Muscle layer of colon (tissue), 2 donors: ENCODE measurements around the gene MAPK14.

Experiments used
- H3K27ac ChIP-seq: one replicate; pipeline ENCODE4 v1.7.0; 2013; ENCODE audit warnings: low read depth, mild to moderate bottlenecking, low read length, moderate library complexity
- H3K27me3 ChIP-seq, 2 donors: one replicate each; pipeline ENCODE4 v1.7.0; 2013; ENCODE audit warnings: low read length in 2 of 2, mild to moderate bottlenecking in 2 of 2; ENCODE audit not compliant: insufficient read depth in 2 of 2, control insufficient read depth in 1 of 2
- H3K36me3 ChIP-seq: one replicate; pipeline ENCODE4 v1.7.0; 2013; ENCODE audit warnings: mild to moderate bottlenecking, low read length; ENCODE audit not compliant: insufficient read depth
- H3K4me1 ChIP-seq: one replicate; pipeline ENCODE4 v1.7.0; 2013; ENCODE audit warnings: mild to moderate bottlenecking, low read length; ENCODE audit not compliant: insufficient read depth
- H3K4me3 ChIP-seq, 2 donors: one replicate each; pipeline ENCODE4 v1.7.0; 2013; ENCODE audit warnings: low read length in 2 of 2, low read depth in 1 of 2, mild to moderate bottlenecking in 1 of 2, moderate library complexity in 1 of 2
- H3K9ac ChIP-seq: one replicate; pipeline ENCODE4 v1.7.0; 2013; ENCODE audit warnings: low read length
- H3K9me3 ChIP-seq: one replicate; pipeline ENCODE4 v1.7.0; 2013; ENCODE audit warnings: mild to moderate bottlenecking, low read length
- donor health status: abdominal sarcoma.
- donor health status: Adenocarcinoma of cecum.

Gene MAPK14

DNA sequence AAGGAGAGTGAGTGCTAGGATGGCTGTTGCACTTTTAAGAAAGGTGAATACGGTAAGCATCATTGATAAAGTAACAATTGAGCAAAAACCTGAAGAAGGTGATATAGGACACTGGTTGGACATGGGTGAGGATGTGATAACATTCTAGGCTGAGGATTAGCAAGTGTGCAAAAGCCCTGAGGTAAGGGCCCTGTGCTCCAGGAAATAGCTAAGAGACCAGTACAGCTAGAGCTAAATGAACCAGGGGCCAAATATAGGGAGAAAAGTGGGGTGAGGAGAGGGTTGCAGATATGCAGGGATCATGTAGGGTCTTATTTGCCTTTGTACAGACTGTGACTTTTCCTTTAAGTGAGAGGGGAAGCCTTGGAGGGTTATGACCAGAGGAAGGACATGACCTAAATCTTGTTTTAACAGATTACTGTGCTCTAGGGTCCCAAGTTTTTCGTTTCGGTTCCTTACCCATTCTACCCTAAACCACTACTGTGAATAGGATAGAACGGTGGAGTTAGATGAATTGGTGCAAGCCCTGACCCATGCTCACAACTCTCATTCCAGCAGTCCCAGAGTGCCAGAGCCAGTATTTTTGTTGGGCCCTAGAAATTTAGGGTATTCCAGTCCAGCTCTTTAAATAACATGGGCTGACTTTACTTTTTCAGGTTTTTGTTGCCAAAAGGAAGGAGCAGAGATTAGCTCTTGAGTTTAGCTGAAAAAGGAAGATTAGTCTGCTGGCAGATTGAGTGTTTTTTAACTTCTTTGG is 10.7 kb downstream of the MAPK14 start:
- Histone ChIP-seq H3K4me3 (peak overlapping the region in 1 of 2 donors; percentile 8), H3K4me1 (peaks cover 56% of the 10 kb centered on the region), H3K9ac (no peak overlapping the region)

DNA sequence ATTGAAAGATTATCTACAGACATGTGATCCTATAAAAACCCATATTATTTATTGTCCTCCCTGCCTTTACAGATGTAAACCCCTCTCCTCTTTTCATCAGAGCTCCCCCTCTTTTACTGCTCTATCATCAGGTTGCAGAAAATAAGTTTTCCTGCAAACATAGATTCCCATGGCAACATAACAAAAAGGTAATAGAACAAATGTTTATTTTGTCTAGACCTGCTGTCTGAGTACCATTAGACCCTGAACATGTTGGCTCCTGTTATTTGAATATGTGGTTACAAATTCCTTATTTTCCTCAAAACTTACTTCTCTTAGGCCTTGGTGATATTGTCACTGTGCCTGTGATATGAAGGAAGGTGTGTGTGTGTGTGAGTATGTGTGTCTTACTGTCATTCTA is 11.5 kb downstream of the MAPK14 start:
- Histone ChIP-seq H3K27ac (no peak overlapping the region), H3K36me3 (no peaks in the 10 kb centered on the region), H3K4me3 (no peak overlapping the region), H3K4me1 (peaks cover 49% of the 10 kb centered on the region), H3K27me3 (no peaks in the 10 kb centered on the region), H3K9me3 (no peaks in the 10 kb centered on the region), H3K9ac (no peak overlapping the region)

More for the DNA sequence above, 10.7 kb downstream of the MAPK14 start:
- no peak overlapping the region for H3K27ac ChIP-seq
- no peaks in the 10 kb centered on the region for H3K36me3 ChIP-seq
- no peaks in the 10 kb centered on the region for H3K9me3 ChIP-seq
- no peaks in the 10 kb centered on the region for H3K27me3 ChIP-seq

DNA sequence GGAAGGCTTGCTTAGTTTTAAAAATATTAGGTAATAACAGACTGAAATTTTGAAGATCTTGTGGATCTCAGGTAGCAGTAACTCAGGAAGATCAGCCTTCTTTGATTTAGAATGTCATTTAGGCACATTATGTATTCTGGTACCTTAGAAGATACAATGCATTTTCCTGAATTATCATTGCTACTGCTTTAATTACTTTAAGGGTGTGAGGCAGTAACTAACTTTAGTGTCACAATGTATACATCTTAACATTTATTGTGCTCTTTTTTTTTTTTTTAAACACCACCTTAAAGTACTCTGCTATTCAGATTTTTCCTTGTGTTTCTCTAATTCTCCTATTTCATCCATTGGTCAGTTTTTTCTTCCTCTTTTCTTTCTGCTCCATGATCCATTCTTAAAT is 13.3 kb downstream of the MAPK14 start:
- no peak overlapping the region for H3K27ac ChIP-seq
- peaks cover 35% of the 10 kb centered on the region for H3K4me1 ChIP-seq
- H3K9ac ChIP-seq: no peak overlapping the region
- no peak overlapping the region for H3K4me3 ChIP-seq
- no peaks in the 10 kb centered on the region for H3K9me3 ChIP-seq
- no peaks in the 10 kb centered on the region for H3K27me3 ChIP-seq
- no peaks in the 10 kb centered on the region for H3K36me3 ChIP-seq

DNA sequence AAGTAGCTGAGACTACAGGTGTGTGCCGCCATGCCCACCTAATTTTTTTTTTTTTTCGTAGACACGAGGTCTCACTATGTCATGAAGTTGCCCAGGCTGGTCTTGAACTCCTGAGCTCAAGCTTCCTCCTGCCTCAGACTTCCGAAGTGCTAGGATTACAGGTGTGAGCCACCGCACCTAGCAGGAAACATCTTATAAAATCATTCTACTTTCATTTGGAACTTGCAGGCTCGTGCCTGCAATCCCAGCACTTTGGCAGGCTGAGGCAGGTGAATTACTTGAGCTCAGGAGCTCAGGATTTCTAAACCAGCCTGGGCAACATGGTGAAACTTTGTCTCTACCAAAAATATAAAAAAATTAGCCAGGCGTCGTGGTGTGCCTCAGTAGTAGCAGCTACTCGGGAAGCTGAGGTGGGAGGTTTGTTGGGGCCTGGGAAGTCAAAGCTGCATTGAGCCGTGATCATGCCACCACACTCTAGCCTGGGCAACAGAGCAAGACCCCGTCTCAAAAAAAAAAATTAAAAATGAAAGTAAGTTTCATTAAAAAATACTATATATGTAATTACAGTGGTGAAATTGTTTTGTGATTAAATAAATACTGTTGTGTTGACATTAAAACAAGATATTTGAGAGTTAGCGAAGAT is 15.1 kb downstream of the MAPK14 start:
- H3K4me1 ChIP-seq: peaks cover 40% of the 10 kb centered on the region
- no peak overlapping the region for H3K27ac ChIP-seq
- H3K36me3 ChIP-seq: no peaks in the 10 kb centered on the region
- no peak overlapping the region for H3K4me3 ChIP-seq
- H3K9ac ChIP-seq: no peak overlapping the region
- no peaks in the 10 kb centered on the region for H3K9me3 ChIP-seq
- no peaks in the 10 kb centered on the region for H3K27me3 ChIP-seq

DNA sequence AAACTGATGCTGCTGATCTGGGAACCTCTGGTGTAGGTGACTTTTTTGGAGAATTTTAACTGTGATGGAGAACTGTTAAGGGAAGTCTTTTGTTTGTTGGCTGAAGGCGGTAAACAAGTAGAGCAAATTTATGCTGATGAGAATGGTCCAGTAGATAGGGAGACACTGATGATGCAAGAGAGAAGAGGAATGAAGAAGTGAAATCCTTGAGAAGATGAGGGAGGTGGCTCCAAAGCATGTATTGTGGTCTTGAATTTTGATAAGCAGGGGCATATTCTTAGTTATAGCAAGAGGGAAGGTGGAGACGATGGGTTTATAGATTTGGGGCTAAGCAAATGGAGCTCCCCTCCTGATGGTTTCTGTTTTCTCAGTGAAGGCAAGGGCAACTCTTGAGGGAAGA is 22.0 kb downstream of the MAPK14 start:
- H3K27me3 ChIP-seq: no peaks in the 10 kb centered on the region
- no peak overlapping the region for H3K9ac ChIP-seq
- no peak overlapping the region for H3K4me3 ChIP-seq
- H3K36me3 ChIP-seq: no peaks in the 10 kb centered on the region
- H3K4me1 ChIP-seq: peaks cover 55% of the 10 kb centered on the region
- H3K9me3 ChIP-seq: no peaks in the 10 kb centered on the region
- no peak overlapping the region for H3K27ac ChIP-seq

DNA sequence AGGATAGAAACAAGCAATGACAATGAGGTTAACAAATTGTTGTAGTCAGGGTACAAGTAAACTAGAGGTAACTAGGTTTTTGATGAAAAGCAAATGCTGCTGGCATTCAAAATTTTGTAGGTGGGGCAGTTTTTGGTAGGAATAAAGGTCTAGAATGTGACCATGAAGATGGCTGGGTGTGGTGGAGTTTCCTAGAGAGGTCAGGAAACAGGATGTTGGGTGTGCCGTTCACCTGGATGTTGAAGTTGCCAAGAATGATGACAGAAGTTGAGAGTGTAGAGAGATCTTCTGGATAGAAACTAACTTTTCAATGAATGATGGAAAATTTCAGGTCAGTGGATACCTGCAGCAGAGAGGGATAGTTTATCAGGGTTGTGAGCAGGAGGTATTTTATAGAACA is 22.7 kb downstream of the MAPK14 start:
- no peak overlapping the region for H3K4me3 ChIP-seq
- no peaks in the 10 kb centered on the region for H3K27me3 ChIP-seq
- H3K9me3 ChIP-seq: no peaks in the 10 kb centered on the region
- peaks cover 63% of the 10 kb centered on the region for H3K4me1 ChIP-seq
- H3K27ac ChIP-seq: no peak overlapping the region
- no peak overlapping the region for H3K9ac ChIP-seq
- H3K36me3 ChIP-seq: no peaks in the 10 kb centered on the region

DNA sequence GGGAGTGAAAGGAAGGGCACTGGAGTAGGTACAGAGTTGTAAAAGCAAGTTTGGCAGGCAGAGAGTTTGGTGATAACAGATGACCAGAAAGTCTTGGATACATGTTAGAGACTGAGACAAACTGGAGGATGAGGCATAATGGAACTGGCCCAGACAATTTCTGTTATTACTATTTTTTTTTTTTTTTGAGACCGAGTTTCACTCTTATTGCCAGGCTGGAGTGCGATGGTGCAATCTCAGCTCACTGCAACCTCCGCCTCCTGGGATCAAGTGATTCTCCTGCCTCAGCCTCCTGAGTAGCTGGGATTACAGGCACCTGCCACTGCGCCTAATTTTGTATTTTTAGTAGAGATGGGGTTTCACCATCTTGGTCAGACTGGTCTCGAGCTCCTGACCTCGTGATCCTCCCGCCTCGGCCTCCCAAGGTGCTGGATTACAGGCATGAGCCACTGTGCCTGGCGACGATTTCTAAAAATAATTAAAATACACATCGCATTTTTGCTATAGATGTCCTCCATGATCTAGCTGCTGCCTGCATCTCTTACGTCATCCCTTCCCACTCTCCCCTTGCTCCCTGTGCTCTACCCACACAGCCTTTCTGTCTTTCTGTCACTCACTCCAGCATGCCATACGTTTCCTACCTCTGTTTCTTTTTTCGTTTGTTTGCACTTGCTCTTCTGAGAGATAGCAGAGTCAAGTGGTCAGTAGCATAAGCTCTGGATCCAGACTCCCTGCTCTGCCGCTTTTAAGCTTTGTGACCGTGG is 23.5 kb downstream of the MAPK14 start:
- Histone ChIP-seq H3K4me3 (no peak overlapping the region), H3K36me3 (no peaks in the 10 kb centered on the region), H3K9me3 (no peaks in the 10 kb centered on the region), H3K27ac (no peak overlapping the region), H3K9ac (no peak overlapping the region), H3K27me3 (no peaks in the 10 kb centered on the region), H3K4me1 (peaks cover 69% of the 10 kb centered on the region)

DNA sequence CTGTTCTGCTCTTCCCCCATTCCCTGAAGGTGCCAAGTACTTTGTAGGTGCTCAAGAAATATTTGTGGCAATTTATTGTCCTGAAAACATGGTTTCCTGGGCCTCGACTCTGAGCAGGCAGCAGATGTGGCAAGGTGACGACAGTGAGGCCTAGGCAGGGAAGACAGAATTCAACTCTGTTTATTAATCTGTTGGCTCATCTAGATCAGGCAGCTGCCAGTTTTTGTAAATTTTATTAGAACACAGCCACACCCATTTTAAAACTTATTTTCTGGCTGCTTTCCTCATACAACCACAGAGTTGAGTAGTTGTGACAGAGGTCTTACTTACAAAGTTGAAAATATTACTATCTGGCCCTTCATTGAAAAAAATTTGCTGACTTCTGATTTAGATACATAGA is 24.5 kb downstream of the MAPK14 start:
- H3K36me3 ChIP-seq: no peaks in the 10 kb centered on the region
- no peaks in the 10 kb centered on the region for H3K27me3 ChIP-seq
- H3K4me1 ChIP-seq: peaks cover 61% of the 10 kb centered on the region
- peak overlapping the region; percentile 7 for H3K27ac ChIP-seq
- H3K9ac ChIP-seq: no peak overlapping the region
- no peaks in the 10 kb centered on the region for H3K9me3 ChIP-seq
- no peak overlapping the region for H3K4me3 ChIP-seq

DNA sequence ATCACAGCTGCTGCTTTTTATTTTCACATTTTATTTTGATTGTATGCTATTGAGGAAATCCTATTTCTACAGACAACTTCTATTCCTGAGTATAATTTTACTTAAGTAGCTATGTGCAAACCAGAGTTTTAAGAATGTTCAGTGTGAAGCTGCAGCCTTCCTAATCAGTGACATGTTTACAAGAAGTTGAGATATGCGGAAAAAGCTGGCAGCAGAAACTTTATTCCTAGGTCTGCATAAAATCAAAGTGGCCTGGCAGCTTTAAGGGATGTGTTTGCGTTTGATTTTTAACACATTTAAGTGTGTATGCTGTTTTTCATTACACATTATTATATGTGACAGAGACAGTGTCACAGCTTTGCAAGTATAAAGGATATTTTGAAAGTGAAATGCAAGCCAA is 26.3 kb downstream of the MAPK14 start:
- no peak overlapping the region for H3K9ac ChIP-seq
- H3K36me3 ChIP-seq: no peaks in the 10 kb centered on the region
- H3K27me3 ChIP-seq: no peaks in the 10 kb centered on the region
- peaks cover 59% of the 10 kb centered on the region for H3K4me1 ChIP-seq
- H3K4me3 ChIP-seq: no peak overlapping the region
- H3K27ac ChIP-seq: no peak overlapping the region
- no peaks in the 10 kb centered on the region for H3K9me3 ChIP-seq

DNA sequence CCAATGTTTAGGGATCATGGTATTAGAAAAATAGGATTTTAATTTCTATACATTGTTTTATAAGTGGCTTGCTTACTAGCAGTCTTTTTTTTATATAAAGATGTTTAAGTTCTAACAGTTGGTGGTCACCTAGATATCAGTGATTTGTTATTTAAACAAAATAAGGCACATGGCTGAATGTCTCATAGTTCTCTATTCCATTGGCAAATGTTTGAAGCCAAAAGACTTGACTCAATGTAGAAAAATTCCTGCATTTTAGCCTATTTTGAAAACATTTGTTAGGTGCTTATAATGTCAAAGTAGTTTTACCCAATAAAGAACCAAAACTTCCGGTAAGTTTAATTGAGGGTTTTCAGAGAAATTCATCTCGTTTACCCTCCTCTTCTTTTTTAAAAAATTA is 26.8 kb downstream of the MAPK14 start:
- Histone ChIP-seq H3K36me3 (peaks cover 2% of the 10 kb centered on the region), H3K4me1 (peaks cover 59% of the 10 kb centered on the region), H3K27me3 (no peaks in the 10 kb centered on the region), H3K9ac (no peak overlapping the region), H3K27ac (no peak overlapping the region), H3K4me3 (no peak overlapping the region), H3K9me3 (no peaks in the 10 kb centered on the region)

DNA sequence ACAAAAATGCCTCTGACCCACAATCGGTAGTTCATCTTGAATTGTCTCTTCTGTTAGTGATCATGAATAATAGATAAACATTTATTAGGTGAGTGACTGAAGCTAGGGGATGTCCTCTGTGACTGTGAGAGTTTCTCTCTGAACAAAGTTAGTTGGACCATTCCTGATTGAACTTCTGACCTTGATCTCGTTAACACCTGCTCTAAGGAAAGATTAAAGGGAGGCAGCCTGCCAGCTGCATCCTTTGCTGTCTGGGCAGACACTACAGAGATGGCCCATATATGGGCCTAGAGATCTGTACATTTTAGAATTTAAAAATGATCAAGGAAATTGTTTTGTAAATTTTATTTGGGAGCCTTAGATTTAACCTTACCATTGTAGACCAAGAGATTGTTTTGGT is 27.3 kb downstream of the MAPK14 start:
- Histone ChIP-seq H3K27me3 (no peaks in the 10 kb centered on the region), H3K36me3 (peaks cover 8% of the 10 kb centered on the region), H3K9ac (no peak overlapping the region), H3K4me3 (no peak overlapping the region), H3K27ac (no peak overlapping the region), H3K9me3 (no peaks in the 10 kb centered on the region), H3K4me1 (peaks cover 58% of the 10 kb centered on the region)
